ENCODE measurements around the gene LGALS7.

- TF ChIP-seq CTCF (IDR thresholded peaks at IDR 0.05) (no peak), POLR2AphosphoS5 (IDR thresholded peaks at IDR 0.05) (no peak), POLR2A (IDR thresholded peaks at IDR 0.05; ENCODE audit: low read depth) (no peak), EP300 (IDR thresholded peaks at IDR 0.05) (no peak)
Observed at GRCh38 chr19:38784224-38784623, 10.9 kb upstream of the LGALS7 start.
